HG03095 (cell line): ENCODE measurements around the gene COG8.
"Not testable (repeated sequence)": the region's sequence is repeated elsewhere in the genome, so short reads cannot be mapped to it uniquely, and the experiment has no call there.

Source experiments
- ATAC-seq: cut with Tn5 transposase; IDR thresholded peaks from one replicate; pipeline ENCODE4 v1.9.1; 2021; ENCODE audit warnings: moderate library complexity; ENCODE audit not compliant: unreplicated experiment

COG8 gene

DNA sequence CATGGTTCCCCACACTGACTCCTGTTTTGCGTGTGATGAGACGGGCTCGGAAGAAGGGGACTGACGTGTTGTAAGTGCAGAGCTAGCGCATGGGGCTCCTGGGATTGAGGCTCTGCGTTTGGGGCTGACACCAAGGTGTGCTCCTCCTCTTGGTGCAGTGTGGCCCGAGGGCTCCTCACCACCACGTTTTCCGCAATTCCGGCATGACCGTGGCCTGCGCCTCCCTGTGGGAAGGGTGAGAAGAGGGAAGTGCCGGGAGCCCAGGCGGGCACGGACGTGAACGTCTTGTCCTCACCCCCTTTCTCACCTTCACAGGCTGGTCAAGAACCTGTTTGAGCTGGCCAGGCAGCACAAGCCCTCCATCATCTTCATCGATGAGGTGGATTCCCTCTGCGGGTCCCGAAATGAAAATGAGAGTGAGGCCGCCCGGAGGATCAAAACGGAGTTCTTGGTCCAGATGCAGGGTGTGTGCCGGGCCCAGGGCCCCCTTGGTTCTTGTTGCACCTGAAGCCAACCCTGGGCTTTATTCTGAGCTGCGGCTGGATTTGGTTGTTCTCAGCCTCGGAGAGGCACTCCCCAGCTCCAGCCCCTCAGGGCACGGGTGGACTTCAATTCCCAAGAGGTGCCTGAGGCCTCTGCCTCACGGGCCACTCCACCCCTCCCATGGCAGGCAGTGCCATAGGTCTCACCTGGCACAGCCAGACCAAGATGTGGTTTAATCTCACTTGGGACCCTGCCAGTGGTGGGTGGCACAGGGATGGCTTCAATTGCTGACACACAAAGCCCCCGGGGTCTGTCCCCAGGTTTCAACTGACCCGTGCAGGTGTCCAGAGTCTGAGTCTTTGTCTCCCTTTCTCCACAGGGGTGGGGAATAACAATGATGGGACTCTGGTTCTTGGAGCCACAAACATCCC lies 19.3 kb downstream of the COG8 start:
- ATAC-seq, result no peak

- ATAC-seq, result no peak
Measured at GRCh38 chr16:69319381-69319780, 20.0 kb downstream of the COG8 start.

DNA sequence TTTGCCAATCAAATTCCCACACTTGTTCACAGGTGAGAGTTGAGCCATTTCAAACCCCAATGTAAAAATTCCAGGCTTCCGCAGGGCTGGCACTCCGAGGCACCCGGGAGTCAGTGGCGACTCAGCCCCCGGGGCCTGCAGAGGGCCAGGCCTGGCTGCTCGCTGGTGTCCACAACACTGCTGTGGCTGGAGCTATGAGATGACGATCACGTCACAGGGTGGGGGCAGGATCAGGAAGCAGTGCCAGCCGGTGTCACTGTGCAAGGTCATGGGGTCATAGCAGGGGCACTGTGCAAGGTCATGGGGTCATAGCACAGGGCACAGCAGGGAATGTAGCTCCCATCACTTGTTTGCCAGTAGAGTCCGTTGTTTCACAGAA lies 20.5 kb downstream of the COG8 start:
- no peak for ATAC-seq

DNA sequence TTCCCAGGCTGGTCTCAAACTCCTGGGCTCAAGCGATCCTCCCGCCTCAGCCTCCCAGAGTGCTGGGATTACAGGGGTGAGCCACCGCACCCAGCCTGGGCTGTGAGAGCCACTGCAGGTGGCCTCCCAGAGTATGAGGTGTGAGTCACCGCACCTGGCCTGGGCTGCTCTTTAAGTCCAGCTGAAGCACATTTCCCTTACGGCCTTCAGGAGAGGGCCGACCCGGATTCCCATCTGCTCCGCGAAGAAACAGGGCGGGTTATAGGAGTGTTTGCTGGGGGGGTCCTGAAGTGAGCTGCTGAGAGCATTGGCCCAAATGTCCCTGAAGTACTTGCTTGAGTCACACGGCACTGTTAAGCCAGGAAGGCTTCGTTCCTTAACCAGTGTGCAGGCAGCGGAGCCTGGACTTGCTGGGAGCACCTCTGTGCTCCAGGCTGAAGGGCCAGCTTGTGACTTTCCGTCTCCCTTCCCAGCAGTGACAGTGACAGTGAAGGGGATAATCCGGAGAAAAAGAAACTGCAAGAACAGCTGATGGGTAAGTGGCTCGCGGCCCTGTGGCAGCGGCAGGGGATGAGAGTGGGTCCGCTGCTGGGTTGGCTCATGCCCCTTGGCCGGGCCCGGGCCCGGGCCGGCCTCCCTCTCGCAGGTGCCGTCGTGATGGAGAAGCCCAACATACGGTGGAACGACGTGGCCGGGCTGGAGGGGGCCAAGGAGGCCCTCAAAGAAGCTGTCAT lies 21.0 kb downstream of the COG8 start:
- ATAC-seq, result no peak

- no peak for ATAC-seq
Measured at GRCh38 chr16:69316595-69317034, 22.7 kb downstream of the COG8 start.

DNA sequence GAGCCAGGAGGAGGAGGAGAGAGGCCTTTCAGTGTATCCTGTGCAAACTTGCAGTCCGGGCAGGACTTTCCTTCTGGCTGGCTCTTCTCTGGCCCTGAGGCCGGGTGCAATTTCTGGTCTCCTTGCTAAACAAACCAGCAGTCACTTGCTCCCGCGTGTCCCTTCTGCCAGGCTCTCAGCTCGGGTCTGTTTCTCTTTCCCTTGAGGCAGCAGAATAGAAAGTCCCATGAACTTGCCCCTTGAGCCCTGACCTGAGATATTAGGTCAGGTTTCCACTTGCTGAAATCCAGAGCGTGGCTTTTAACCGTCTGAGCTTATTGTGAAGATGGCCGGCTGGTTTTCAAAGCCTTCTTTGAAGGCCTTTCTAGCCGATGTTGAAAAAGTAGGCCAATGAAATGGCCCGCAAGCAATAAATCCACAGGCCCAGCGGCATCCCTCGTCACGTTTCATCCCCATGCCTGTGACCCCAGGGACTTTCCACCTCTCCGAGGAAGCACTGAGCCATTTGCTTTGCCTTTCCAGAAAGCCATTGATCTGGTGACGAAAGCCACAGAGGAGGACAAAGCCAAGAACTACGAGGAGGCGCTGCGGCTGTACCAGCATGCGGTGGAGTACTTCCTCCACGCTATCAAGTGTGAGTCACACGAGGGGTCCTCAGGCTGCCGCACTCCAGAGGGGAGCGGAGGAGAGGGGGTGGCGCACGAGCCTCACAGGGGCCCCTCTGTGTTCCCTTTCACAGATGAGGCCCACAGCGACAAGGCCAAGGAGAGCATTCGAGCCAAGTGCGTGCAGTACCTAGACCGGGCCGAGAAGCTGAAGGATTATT lies 23.7 kb downstream of the COG8 start:
- ATAC-seq, result no peak

- no peak for ATAC-seq
Measured at GRCh38 chr16:69314534-69314933, 24.8 kb downstream of the COG8 start.

GRCh38 chr16:69313469-69313868 lies 25.9 kb downstream of the COG8 start:
- no peak for ATAC-seq

DNA sequence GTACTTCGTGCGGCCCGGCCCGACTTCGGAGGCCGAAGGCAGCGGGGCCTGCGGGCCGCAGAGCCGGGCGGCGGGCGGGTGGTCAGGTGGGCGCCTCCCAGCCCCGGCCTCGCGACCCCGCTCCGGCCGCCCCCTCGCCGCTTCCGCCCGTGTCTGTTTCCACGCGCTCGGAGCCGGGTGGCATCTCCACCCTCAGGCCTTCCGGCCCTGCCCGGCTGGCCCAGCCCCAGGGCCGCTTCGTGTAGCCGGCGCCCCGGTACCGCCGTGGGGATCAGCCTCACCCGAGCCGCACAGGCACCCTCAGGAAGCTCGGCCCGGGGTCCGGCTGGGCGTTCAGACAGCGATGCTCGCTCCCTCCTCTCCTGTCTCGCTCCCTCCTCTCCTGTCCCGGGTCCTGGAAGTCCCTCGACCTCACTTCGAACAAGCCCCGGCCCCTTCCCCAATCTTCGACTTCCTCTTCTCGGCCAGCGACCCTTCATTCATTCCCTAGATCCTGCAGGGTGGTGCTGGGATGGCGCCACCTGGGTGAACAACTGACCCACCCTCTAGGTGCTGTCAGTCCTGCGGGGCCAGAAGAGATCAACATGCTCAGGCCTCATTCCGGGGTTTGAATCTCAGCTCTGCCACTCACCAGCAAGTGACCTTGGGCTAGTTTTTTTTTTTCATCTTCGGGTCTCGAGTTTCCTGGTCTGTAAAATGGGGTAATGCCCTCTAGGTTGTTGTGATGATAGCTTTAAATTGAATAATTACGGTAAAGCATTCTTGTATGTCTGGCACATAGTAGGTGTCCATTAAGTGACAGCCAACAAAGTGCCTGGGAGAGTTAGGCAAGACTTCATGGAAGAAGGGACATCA lies 27.6 kb downstream of the COG8 start:
- ATAC-seq, result peak; percentile 36

DNA sequence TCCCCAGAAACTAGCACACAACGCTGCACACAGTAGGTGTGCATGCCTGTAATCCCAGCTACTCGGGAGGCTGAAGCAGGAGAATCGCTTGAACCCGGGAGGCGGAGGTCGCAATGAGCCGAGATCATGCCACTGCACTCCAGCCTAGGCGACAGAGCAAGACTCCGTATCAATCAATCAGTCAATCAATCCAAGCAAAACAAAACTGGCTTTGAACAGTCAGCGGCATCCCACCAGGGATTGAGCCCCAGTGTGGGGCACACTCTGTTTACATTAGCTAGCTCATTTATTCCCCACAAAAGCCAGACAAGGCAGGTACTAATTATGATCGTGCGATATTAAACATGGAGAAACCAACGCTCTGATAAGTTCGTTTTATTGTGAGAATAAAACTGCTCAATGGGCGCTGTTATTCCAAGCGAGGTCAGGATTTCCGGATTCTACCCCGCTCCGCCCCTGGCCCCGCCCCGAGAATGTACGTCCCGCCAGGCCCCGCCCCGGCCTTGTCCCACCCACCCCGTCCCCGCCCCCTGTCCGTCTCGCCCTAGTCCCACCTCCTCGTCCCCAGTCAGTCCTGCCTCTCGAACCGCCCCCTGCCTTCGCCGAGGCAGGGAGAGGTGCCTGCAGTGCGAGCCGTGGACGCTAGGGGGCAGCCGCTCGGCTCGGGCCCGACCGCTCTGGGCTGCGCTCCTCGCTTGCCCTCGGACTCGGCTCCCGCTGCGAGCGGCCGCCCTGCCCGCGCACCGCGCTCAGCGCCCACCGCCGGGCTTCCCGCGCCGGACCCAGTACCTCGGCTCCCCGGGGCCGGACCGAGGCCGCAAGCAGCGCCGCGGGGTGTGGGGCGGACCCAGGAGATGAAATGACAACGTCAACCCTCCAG lies 28.5 kb downstream of the COG8 start, which contains the start of gene VPS4A:
TSS of gene VPS4A (plus strand) at position 698 of the 880 bp plus-strand sequence. CDS start at position 860, 162 bp downstream.
- ATAC-seq, result peak; percentile 91

GRCh38 chr16:69309316-69309715 lies 30.0 kb downstream of the COG8 start:
- no peak for ATAC-seq

DNA sequence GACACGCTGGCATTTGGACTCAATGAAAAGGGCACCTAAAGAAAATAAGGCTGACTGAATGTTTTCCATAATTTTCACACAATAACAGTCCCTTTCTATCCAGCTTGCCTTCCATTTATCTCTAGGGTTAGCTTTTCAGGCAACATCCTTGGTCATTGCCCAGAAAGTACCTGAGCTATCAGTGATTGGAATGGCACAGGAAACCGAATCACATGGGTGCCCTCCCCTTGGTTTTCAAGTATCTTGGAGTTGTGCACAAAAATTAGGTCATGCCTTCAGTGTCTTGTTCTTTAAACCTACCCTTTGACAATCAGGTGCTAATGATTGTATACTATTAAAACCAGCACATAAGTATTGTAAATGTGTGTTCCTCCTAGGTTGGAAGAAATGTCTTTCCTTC lies 31.5 kb downstream of the COG8 start:
- no peak for ATAC-seq

DNA sequence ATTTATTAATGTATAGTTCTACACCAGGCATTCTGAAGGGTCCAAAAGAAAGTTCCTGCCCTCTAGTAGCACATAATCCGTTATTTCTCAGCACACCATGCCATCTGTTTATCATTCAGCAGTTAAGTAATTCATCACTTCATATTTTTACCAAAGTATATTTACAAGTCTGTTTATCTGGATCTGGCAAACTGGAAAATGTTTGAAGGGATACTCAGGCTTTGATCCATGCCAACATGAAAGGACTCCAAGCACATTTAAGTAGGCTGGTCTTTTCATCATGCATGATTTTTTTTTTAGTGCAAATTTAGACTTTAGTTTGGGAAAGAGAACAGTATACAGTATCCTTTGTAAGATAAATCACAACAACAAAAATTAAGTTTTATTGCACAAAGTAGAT lies 32.3 kb downstream of the COG8 start:
- no peak for ATAC-seq

DNA sequence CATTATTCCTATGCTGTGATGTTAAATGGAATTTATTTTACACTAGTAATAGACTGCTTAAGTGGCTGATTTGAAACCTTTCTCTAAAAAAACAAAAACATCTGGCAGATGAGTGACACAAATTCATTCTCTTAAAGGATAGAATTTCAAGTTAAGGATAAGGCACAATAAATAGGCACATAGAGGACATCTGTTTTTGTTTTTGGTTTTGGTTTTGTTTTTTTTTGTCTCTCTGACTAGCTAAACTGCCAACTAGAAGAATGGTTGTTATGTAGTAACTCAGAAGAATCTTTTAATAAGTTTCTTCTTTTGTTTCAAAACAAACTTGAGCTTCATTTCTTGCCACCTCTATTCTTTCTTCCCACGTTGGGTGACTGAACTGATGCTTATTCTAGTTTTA lies 33.3 kb downstream of the COG8 start:
- ATAC-seq, result no peak

DNA sequence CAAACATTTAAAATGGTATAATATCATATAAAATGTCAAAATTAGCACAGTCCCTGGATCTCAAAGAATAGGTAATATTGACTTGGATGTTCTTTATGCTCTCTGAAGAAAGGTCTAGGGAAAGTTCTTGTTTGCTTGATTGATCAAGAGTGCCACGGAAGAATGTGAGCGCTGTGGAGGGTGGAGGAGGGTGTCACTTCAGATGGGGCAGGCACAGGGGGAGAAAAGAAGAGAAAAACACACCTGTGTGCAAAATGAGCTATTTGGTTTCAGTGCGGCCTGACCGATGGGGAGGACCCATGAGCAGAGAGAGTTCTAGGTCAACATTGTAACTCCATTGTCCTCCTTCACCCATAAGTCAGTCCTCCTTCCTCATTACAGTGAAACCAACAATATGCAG lies 37.1 kb downstream of the COG8 start:
- ATAC-seq, result no peak

GRCh38 chr16:69301861-69302260 lies 37.5 kb downstream of the COG8 start:
- no peak for ATAC-seq

DNA sequence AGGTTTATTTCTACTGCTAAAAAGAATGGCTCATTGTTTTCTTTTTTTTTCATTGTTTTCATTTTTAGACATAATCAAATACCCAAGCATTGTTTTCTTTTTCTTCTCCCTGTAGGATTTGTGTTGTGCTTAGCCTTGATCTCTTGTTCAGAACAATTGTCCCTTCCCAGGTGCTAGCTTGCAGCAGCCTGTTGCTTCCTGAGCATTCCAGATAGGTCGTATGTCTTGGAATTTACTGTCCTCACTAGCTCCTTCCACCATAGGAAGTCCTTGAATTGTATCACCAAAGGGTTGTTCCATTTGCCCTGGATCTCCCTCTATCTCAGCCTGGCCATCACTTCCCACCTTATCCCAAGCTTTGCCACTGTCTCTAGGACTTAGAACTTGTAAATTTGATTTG lies 38.2 kb downstream of the COG8 start:
- ATAC-seq, result no peak

- no peak for ATAC-seq
Measured at GRCh38 chr16:69298261-69298660, 41.1 kb downstream of the COG8 start.

GRCh38 chr16:69296771-69297170 lies 42.6 kb downstream of the COG8 start:
- not testable (repeated sequence) for ATAC-seq
